ENCODE data around the gene SFTPA1.
"Not testable (repeated sequence)": the region's sequence is repeated elsewhere in the genome, so short reads cannot be mapped to it uniquely, and the experiment has no call there.

The SFTPA1 gene

GRCh38 chr10:79595510-79595909, 15.2 kb upstream of the SFTPA1 start:
- TF ChIP-seq, protein P1, sequence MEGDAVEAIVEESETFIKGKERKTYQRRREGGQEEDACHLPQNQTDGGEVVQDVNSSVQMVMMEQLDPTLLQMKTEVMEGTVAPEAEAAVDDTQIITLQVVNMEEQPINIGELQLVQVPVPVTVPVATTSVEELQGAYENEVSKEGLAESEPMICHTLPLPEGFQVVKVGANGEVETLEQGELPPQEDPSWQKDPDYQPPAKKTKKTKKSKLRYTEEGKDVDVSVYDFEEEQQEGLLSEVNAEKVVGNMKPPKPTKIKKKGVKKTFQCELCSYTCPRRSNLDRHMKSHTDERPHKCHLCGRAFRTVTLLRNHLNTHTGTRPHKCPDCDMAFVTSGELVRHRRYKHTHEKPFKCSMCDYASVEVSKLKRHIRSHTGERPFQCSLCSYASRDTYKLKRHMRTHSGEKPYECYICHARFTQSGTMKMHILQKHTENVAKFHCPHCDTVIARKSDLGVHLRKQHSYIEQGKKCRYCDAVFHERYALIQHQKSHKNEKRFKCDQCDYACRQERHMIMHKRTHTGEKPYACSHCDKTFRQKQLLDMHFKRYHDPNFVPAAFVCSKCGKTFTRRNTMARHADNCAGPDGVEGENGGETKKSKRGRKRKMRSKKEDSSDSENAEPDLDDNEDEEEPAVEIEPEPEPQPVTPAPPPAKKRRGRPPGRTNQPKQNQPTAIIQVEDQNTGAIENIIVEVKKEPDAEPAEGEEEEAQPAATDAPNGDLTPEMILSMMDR (IDR thresholded peaks at IDR 0.05; ENCODE audit: low read length) = no peak
- TF ChIP-seq EZH2 (IDR thresholded peaks at IDR 0.05; ENCODE audit: borderline replicate concordance, low read length) = no peak
- no peaks in the 10 kb centered on the region for H3K79me2 ChIP-seq (ENCODE audit: insufficient read depth, low read length)

GRCh38 chr10:79599644-79600043, 11.1 kb upstream of the SFTPA1 start:
- H3K79me2 ChIP-seq (ENCODE audit: insufficient read depth, low read length); H4K20me1 ChIP-seq (ENCODE audit: insufficient read depth, low read length); H3K36me3 ChIP-seq (ENCODE audit: insufficient read depth, low read length); H3K4me2 ChIP-seq (ENCODE audit: low read length); H3K9me3 ChIP-seq (ENCODE audit: low read length); H3K27ac ChIP-seq (ENCODE audit: low read depth, low read length, poor library complexity, severe bottlenecking); H3K4me3 ChIP-seq (ENCODE audit: low read depth, low read length, poor library complexity, severe bottlenecking); H3F3A ChIP-seq (ENCODE audit: insufficient read depth, low read length); H3K4me1 ChIP-seq (ENCODE audit: insufficient read depth, low read length, severe bottlenecking); H2AFZ ChIP-seq (ENCODE audit: low read length); H3K9me2 ChIP-seq (ENCODE audit: low read depth, low read length); H3K9ac ChIP-seq (ENCODE audit: low read length): not testable (repeated sequence)
- peaks cover 11% of the 10 kb centered on the region; the same call in 1 of the 2 replicates for H3K27me3 ChIP-seq (ENCODE audit: insufficient read depth, low read length)

More at GRCh38 chr10:79595510-79595909, 15.2 kb upstream of the SFTPA1 start:
- H3K9ac ChIP-seq (ENCODE audit: low read length) = no peak overlapping the region
- no peaks in the 10 kb centered on the region for H3K9me2 ChIP-seq (ENCODE audit: low read depth, low read length)
- H3K4me2 ChIP-seq (ENCODE audit: low read length) = no peak overlapping the region
- no peaks in the 10 kb centered on the region for H4K20me1 ChIP-seq (ENCODE audit: insufficient read depth, low read length)
- H3K4me3 ChIP-seq (ENCODE audit: low read depth, low read length, poor library complexity, severe bottlenecking) = no peak overlapping the region
- H3K36me3 ChIP-seq (ENCODE audit: insufficient read depth, low read length) = no peaks in the 10 kb centered on the region
- 0 out of 2 replicates have a peak, but pooled peaks cover 3% of the 10 kb centered on the region for H3K9me3 ChIP-seq (ENCODE audit: low read length)
- peaks cover 11% of the 10 kb centered on the region; the same call in 1 of the 2 replicates for H3K27me3 ChIP-seq (ENCODE audit: insufficient read depth, low read length)
- H3K4me1 ChIP-seq (ENCODE audit: insufficient read depth, low read length, severe bottlenecking) = no peaks in the 10 kb centered on the region
- H2AFZ ChIP-seq (ENCODE audit: low read length) = no peak overlapping the region
- H3F3A ChIP-seq (ENCODE audit: insufficient read depth, low read length) = no peaks in the 10 kb centered on the region
- H3K27ac ChIP-seq (ENCODE audit: low read depth, low read length, poor library complexity, severe bottlenecking) = no peak overlapping the region

GRCh38 chr10:79601939-79602338, 8.8 kb upstream of the SFTPA1 start:
- no peak overlapping the region for H3K27ac ChIP-seq (ENCODE audit: low read depth, low read length, poor library complexity, severe bottlenecking)
- 0 out of 2 replicates have a peak, but pooled peaks cover 3% of the 10 kb centered on the region for H3K9me3 ChIP-seq (ENCODE audit: low read length)
- H3K9me2 ChIP-seq (ENCODE audit: low read depth, low read length) = no peaks in the 10 kb centered on the region
- H3K4me1 ChIP-seq (ENCODE audit: insufficient read depth, low read length, severe bottlenecking) = no peaks in the 10 kb centered on the region
- peaks cover 11% of the 10 kb centered on the region; the same call in 1 of the 2 replicates for H3K27me3 ChIP-seq (ENCODE audit: insufficient read depth, low read length)
- H3K36me3 ChIP-seq (ENCODE audit: insufficient read depth, low read length) = no peaks in the 10 kb centered on the region
- no peak for TF ChIP-seq EZH2 (IDR thresholded peaks at IDR 0.05; ENCODE audit: borderline replicate concordance, low read length)
- TF ChIP-seq, protein P1 (IDR thresholded peaks at IDR 0.05; ENCODE audit: low read length) = no peak
- H2AFZ ChIP-seq (ENCODE audit: low read length) = no peak overlapping the region
- no peak overlapping the region for H3K4me2 ChIP-seq (ENCODE audit: low read length)
- H3K9ac ChIP-seq (ENCODE audit: low read length) = no peak overlapping the region
- no peaks in the 10 kb centered on the region for H4K20me1 ChIP-seq (ENCODE audit: insufficient read depth, low read length)
- no peaks in the 10 kb centered on the region for H3K79me2 ChIP-seq (ENCODE audit: insufficient read depth, low read length)
- H3F3A ChIP-seq (ENCODE audit: insufficient read depth, low read length) = no peaks in the 10 kb centered on the region
- H3K4me3 ChIP-seq (ENCODE audit: low read depth, low read length, poor library complexity, severe bottlenecking) = no peak overlapping the region

- no peak overlapping the region for H3K4me3 ChIP-seq (ENCODE audit: low read depth, low read length, poor library complexity, severe bottlenecking)
- H3K9ac ChIP-seq (ENCODE audit: low read length) = no peak overlapping the region
- no peaks in the 10 kb centered on the region for H3K4me1 ChIP-seq (ENCODE audit: insufficient read depth, low read length, severe bottlenecking)
- H4K20me1 ChIP-seq (ENCODE audit: insufficient read depth, low read length) = no peaks in the 10 kb centered on the region
- no peak overlapping the region for H3K27ac ChIP-seq (ENCODE audit: low read depth, low read length, poor library complexity, severe bottlenecking)
- H3K27me3 ChIP-seq (ENCODE audit: insufficient read depth, low read length) = peaks cover 5% of the 10 kb centered on the region; the same call in 1 of the 2 replicates
- H3K4me2 ChIP-seq (ENCODE audit: low read length) = no peak overlapping the region
- no peaks in the 10 kb centered on the region for H3K79me2 ChIP-seq (ENCODE audit: insufficient read depth, low read length)
- H3K9me3 ChIP-seq (ENCODE audit: low read length) = 0 out of 2 replicates have a peak, but pooled peaks cover under 1% of the 10 kb centered on the region
- no peaks in the 10 kb centered on the region for H3F3A ChIP-seq (ENCODE audit: insufficient read depth, low read length)
- H3K36me3 ChIP-seq (ENCODE audit: insufficient read depth, low read length) = no peaks in the 10 kb centered on the region
- H2AFZ ChIP-seq (ENCODE audit: low read length) = no peak overlapping the region
- TF ChIP-seq EZH2 (IDR thresholded peaks at IDR 0.05; ENCODE audit: borderline replicate concordance, low read length) = no peak
- TF ChIP-seq, protein P1 (IDR thresholded peaks at IDR 0.05; ENCODE audit: low read length) = no peak
- H3K9me2 ChIP-seq (ENCODE audit: low read depth, low read length) = no peaks in the 10 kb centered on the region
Measured at GRCh38 chr10:79602953-79603352, 7.8 kb upstream of the SFTPA1 start.
